GM03348 (cell line): ENCODE results near the gene FRAS1.

Source experiments
- DNase-seq: peaks from one replicate; pipeline ENCODE4 v3.0.0; 2012; ENCODE audit warnings: low spot score

Gene FRAS1

GRCh38 chr4:78552389-78553042 is 495.4 kb downstream of the FRAS1 start:
- DNase-seq, result no peak

DNA sequence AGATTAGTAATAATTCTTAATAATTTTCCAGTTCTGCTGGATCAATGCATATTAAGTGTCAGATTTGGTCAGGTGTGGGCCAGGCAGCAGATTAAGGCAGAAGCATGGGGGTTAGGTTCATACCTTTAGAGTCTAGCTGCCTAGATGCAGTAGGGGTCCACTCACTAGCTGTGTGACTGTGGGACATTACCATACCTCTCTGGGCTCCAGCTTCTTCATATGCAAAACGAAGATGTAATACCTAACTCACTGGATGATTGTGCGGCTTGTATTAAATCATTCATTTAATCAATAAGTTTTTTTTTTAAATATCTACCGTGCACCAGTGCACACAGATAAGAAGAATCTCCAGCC is 495.9 kb downstream of the FRAS1 start:
- no peak for DNase-seq

- peak; percentile 19 for DNase-seq
Measured at GRCh38 chr4:78553529-78554060, 496.5 kb downstream of the FRAS1 start.

- no peak for DNase-seq
Measured at GRCh38 chr4:78556665-78557064, 499.5 kb downstream of the FRAS1 start.

GRCh38 chr4:78557841-78558240 is 500.7 kb downstream of the FRAS1 start:
- DNase-seq, result no peak

GRCh38 chr4:78558410-78558809 is 501.3 kb downstream of the FRAS1 start:
- DNase-seq, result no peak

- DNase-seq, result peak; percentile 55
Measured at GRCh38 chr4:78560296-78560963, 503.3 kb downstream of the FRAS1 start.

DNA sequence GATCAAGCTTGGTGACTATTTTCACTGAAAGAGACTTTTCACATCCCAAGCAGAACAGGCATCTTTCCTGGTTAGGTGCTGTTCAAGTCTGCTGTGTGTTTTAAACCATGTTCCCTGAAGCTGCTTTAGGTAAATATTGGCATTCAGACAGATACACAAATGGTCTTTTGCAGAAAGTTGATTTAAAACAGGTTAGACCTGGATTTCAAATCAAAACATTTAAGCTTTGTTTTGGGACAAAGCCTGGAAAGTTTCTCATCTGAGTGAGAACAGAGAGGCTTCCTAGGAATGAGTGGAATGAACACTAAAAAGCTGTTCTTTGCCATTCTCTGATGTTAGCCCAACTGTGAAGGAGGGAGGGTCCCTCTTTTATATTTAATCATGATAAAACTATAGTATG is 504.6 kb downstream of the FRAS1 start:
- peak; percentile 34 for DNase-seq

GRCh38 chr4:78562687-78563086 is 505.6 kb downstream of the FRAS1 start:
- DNase-seq, result no peak

DNA sequence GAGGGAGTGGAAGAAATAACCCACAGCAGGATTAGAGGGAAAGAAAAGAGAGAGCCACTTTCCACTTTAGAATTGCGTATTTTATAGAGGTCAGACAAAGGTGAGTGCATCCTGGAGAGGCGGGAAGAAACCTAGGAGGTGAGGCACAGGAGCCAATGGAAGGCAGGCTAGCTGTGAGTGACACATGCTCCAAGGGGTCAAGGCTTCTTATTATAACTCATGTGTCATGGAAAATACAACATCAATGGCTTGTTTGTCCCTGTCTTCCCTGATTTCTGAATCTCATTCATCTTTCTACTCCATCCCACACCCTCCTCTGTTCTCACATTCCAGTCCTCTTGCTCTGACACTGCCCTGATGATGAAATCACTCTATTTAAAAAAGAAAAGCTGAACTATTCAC is 508.8 kb downstream of the FRAS1 start:
- DNase-seq, result peak; percentile 84

DNA sequence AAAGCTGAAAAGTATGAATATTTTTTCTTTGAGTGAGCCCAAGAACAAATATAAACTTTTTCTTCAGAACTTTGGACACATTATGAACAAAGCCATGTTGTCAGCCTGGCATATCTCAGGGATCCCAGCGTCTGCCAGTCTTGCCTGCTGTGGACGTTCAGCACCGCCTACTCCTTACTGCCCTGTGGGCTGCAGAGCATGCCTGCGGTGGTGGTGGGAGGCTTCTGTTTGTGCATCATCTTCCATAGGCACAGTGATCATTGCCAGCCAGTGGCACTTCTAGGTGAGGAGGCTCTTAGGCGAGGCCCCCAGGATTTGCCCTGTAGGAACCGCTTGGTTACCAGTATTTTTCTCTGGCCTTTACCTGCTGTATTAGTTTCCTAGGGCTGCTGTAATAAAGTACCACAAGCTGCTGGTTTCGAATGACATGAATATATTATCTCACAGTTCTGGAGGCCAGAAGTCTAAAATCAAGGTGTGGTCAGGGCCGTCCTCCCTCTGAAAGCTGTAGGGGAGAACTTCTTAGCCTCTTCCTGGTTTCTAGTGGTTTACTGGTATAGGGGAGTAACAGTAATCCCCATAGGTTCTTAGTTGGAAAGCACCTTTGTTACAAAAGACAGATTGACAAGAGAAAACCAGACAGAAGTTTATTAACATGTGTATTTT is 509.8 kb downstream of the FRAS1 start:
- DNase-seq, result no peak

DNA sequence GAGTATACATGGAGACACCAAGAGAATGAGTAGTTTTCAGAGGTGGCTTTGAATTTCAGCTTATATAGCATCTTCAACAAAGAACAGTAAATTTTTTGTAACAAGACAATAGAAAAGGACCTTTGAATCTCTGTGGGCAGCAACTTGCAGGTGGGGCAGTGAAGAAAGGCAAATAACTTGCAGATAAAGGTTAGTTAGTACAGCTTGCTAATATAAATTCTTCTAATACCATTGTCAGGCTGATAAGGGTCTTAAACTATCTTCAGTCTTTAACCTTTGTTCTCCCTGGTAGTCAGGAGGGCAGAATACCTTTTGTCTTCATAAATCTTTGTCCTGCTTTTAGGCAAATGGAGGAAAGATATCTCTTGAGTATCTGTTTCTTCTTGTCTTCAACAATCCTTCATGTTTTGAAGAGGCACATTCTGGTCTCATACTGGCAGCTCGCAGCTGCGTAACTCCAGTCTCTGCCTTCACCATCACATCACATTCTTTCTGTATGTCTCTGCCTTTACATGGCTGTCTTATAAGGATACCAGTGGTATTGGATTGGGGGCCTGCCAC is 510.5 kb downstream of the FRAS1 start:
- DNase-seq, result no peak

- DNase-seq, result peak; percentile 12
Measured at GRCh38 chr4:78568640-78569305, 511.6 kb downstream of the FRAS1 start.

DNA sequence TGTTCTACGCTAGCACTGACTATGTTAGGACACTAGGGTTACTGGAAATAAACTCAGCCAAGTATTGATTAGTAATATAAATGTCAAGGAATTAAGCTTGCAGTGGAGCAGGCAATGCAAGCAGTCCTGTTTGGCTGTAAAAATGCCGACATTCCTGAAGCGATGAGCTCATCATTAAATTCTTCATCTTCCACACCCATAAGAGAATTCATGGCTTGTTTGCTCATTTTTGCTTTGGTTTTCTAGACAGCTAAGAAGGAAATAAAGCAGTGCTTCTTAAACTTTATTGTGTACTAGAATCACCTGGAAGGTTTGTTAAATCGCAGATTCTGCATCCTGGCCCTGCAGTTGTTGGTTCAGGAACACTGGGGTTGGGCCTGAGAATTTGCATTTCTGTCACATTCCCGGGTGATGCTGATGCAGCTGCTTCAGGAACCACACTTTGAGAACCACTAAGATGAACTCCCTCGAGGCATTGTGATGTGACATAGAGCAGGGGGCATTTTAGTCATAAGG is 512.2 kb downstream of the FRAS1 start:
- DNase-seq, result peak; percentile 71

DNA sequence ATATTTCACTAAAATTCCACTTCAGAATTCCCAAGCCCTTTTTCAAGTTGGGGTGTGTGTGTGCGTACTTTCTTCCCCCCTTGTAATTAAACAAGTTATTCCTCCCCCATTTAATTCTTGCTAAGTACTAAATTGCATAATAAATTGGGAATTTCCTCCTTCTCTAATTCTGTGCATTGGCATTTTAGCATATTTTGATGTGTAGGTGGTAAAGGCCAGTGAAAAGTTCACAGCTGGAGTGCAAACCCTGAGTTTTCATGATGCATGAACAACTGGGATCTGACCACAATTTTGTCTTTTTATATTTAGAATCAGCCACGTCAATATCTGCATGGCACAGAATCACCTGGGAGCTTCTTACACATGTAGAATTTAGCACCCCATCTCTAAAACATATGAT is 513.0 kb downstream of the FRAS1 start:
- peak; percentile 16 for DNase-seq

- no peak for DNase-seq
Measured at GRCh38 chr4:78571804-78572203, 514.7 kb downstream of the FRAS1 start.

DNA sequence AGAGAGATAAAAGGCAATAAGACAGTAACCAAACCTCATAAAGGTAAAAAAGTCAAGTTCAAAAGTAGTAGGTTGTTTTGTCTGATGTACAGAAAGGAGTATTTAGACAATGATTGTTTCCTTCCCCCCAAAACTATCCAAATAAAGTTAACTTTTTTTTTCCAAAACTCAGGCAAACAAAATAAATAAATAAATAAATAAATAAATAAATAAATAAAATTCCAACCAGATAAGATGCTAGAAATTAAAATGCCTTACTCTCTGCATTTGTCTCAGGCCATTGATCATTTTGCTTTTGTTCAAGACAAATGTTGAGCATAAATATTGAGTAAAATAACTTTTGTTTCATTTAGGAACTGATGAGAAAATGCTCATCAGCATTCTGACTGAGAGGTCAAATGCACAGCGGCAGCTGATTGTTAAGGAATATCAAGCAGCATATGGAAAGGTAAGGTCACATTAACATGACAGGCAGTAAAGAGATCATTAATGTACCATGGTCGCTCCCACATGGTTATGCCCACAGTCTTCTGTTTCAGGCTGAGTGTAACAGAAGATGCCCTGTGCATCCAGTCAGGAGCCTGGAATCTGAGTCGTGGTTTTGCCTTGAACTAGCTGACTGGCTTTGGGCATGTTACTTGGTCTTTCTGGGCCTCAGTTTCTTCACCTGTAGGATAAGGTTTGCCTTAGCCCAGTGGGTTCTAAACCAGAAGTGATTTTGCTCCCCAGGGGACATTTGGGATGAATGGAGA is 521.7 kb downstream of the FRAS1 start:
- no peak for DNase-seq

GRCh38 chr4:78581618-78582017 is 524.5 kb downstream of the FRAS1 start:
- DNase-seq, result no peak

- no peak for DNase-seq
Measured at GRCh38 chr4:78584863-78585547, 527.9 kb downstream of the FRAS1 start.

DNA sequence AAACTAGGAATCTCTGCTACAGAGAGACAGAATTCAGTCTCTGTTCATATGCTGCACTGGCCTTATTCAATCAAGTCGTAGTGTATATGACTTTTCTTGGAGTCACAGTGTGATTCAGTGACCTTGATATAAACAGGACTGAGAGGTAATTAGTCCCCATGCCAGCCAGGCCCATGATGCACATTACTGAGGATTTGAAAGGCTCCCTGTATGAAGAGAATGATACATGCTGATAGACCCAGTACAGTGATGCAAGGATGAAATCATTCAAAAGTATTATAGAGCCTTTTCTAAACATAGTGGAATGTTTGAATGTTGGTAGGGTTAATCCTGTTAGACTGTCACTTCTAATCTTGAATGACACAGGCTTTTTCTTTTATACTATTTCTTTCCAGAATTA is 528.5 kb downstream of the FRAS1 start:
- DNase-seq, result no peak
